WI38 (cell line): ENCODE data around the gene AK8.

ENCODE experiments used
- H3K4me3 ChIP-seq: 2 replicates; pipeline ENCODE4 v1.5.1; 2011; ENCODE audit warnings: low read depth, mild to moderate bottlenecking, control low read depth, low read length
- TF ChIP-seq, protein P1 (sequence below): IDR thresholded peaks from 2 replicates; pipeline ENCODE4 v1.5.1; 2012; ENCODE audit warnings: low read depth, mild to moderate bottlenecking, control low read depth, low read length

The AK8 gene

DNA sequence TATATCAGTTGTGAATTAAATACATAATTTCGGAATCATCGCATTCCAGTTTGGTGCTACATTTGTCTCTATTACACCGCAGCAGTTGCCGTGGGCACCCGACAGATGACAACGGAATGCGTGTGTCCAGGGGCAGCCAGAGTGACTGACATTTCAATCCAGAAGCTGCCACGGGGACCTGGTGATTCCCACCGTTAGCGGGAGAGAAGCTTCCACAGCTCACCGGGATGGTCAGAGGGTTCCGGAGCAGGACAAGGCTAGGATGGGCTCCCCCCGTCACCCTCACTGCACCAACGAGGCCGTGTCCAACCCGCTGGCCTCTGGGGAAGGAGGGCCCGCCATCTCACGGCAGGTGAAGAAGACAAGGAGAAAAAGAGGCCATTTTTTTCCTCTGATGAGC lies 121.1 kb downstream of the AK8 start:
- TF ChIP-seq, protein P1, sequence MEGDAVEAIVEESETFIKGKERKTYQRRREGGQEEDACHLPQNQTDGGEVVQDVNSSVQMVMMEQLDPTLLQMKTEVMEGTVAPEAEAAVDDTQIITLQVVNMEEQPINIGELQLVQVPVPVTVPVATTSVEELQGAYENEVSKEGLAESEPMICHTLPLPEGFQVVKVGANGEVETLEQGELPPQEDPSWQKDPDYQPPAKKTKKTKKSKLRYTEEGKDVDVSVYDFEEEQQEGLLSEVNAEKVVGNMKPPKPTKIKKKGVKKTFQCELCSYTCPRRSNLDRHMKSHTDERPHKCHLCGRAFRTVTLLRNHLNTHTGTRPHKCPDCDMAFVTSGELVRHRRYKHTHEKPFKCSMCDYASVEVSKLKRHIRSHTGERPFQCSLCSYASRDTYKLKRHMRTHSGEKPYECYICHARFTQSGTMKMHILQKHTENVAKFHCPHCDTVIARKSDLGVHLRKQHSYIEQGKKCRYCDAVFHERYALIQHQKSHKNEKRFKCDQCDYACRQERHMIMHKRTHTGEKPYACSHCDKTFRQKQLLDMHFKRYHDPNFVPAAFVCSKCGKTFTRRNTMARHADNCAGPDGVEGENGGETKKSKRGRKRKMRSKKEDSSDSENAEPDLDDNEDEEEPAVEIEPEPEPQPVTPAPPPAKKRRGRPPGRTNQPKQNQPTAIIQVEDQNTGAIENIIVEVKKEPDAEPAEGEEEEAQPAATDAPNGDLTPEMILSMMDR, result no peak
- no peak overlapping the region for H3K4me3 ChIP-seq

DNA sequence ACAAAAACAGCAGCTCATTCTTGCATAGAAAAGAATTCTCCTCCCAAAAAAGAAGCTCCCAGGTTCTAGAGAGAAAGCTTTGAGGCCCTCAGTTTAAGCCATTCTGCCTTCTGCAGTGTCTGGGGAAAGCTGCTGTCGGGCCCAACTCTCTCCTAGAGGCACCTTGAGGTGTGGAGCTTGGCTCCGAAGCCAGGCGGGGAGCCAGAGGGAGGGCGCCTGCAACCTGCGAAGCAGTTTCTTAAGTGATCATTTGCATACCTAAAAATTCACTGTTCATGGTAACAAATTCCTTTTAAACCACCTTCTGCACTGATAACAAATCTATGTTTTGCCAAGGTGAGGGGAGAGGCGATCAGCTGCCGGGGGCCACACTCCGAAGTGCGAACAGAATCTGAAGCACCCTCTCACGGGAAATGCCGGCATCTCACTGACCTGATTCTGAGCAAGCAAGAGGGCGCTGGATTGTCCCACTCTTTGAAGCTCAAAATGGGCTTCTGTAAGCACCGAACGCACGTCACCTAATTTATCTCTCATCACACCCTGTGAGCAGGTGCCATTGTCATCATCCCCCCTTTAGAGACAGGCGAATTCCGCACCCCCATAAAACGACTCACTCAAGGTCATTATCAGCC lies 121.8 kb downstream of the AK8 start:
- H3K4me3 ChIP-seq, result no peak overlapping the region
- TF ChIP-seq, protein P1, result no peak

GRCh38 chr9:132755096-132755495 lies 123.0 kb downstream of the AK8 start:
- TF ChIP-seq, protein P1, result no peak
- no peak overlapping the region for H3K4me3 ChIP-seq

GRCh38 chr9:132754236-132754635 lies 123.8 kb downstream of the AK8 start:
- no peak overlapping the region for H3K4me3 ChIP-seq
- TF ChIP-seq, protein P1, result no peak

DNA sequence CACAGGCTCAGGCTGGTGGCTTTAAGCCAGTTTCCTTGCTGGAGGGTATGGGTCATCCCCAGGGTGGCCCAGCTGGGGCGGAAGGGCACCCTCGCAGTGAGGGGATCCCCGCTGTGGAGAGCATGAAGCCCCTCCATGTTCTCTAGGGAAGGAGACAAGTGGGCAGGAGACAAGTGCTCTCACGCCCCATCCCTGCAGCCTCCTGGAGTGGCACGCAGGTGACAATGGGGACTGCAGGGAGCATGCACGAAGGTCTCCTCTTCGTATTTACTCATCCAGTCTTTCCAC lies 124.5 kb downstream of the AK8 start:
- H3K4me3 ChIP-seq, result no peak overlapping the region
- TF ChIP-seq, protein P1, result no peak

GRCh38 chr9:132752877-132753592 lies 125.0 kb downstream of the AK8 start:
- no peak overlapping the region for H3K4me3 ChIP-seq

DNA sequence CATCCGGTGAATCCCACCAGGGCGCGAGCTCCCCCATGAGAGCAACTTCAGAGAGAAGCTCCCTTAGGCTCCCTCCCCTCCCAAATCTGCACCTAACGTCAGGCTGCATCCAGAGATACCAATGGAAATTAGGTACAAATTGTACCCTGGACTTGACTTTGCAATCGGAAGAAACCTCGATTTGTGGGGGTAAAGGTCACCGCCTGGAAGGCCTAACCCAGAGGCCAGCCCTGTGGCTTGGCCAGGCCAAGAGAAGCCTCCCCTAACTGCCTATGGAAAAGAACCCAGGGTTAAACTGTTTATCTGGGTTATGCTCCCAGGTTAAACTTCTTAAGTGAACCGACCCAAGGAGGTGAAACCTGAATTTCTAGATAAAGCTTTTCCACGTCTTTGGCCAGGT lies 127.4 kb downstream of the AK8 start:
- H3K4me3 ChIP-seq, result no peak overlapping the region
- TF ChIP-seq, protein P1, result no peak

More at GRCh38 chr9:132752877-132753592, 125.0 kb downstream of the AK8 start:
- TF ChIP-seq, protein P1, result no peak
